Calu3 (cell line): Measurements from ENCODE around the gene COL24A1. TPM values are rescaled to one million over a fixed set of nuclear protein-coding genes. Genes with fewer than 3 reads are reported as not detected.

Experiments
- BruUV-seq: library from RNA; stranded (reverse); fragments of 400-500 nt; replicated peaks from 2 replicates; lab custom pipeline; 2021; lab: Mats Ljungman, UMichigan
- CTCF ChIA-PET: fragments of 300-600 bp; sonication (Branson Sonifier 250); formaldehyde crosslinking; loops from one replicate; lab custom pipeline; 2022; ENCODE audit warnings: antibody characterized with exemption; lab: Charles Lee
- DNase-seq: peaks from one replicate; pipeline ENCODE4 v3.0.0; 2022
- H3K27ac Mint-ChIP-seq: one replicate; pipeline ENCODE4 v1.8.0; 2022; ENCODE audit warnings: mixed read lengths; ENCODE audit not compliant: unreplicated experiment
- H3K27me3 Mint-ChIP-seq: one replicate; pipeline ENCODE4 v1.8.0; 2022; ENCODE audit warnings: mixed read lengths; ENCODE audit not compliant: unreplicated experiment
- H3K36me3 Mint-ChIP-seq: one replicate; pipeline ENCODE4 v1.8.0; 2022; ENCODE audit warnings: mild to moderate bottlenecking, moderate library complexity, mixed read lengths; ENCODE audit not compliant: insufficient read depth, unreplicated experiment
- H3K4me1 Mint-ChIP-seq: one replicate; pipeline ENCODE4 v1.8.0; 2022; ENCODE audit warnings: mild to moderate bottlenecking, low read depth, mixed read lengths; ENCODE audit not compliant: unreplicated experiment
- H3K4me3 Mint-ChIP-seq: one replicate; pipeline ENCODE4 v1.8.0; 2022; ENCODE audit warnings: mild to moderate bottlenecking, low read depth, moderate library complexity, mixed read lengths; ENCODE audit not compliant: unreplicated experiment
- H3K9me3 Mint-ChIP-seq: one replicate; pipeline ENCODE4 v1.8.0; 2022; ENCODE audit warnings: low read depth, mixed read lengths; ENCODE audit not compliant: unreplicated experiment
- CTCF ChIP-seq: fragments of 200-600 bp; IDR thresholded peaks from one replicate; pipeline ENCODE4 v1.8.0; 2022; ENCODE audit warnings: antibody characterized with exemption; ENCODE audit not compliant: unreplicated experiment
- intact Hi-C: fragments of 100-400 bp; cut with micrococcal nuclease; formaldehyde crosslinking; loops from one replicate; pipeline ENCODE4 v1.10.0; 2022; ENCODE audit not compliant: unreplicated experiment
- total RNA-seq: library from RNA; stranded (reverse); gene quantifications from 2 replicates; pipeline ENCODE4 v1.2.3, GENCODE V29; 2022

Gene COL24A1
- total RNA-seq, 1 experiment from 2014 or later: not detected

- Mint-ChIP-seq H3K27ac (no peak overlapping the region), H3K9me3 (no peaks in the 10 kb centered on the region), H3K27me3 (no peaks in the 10 kb centered on the region), H3K4me1 (no peaks in the 10 kb centered on the region), H3K4me3 (no peak overlapping the region), H3K36me3 (no peaks in the 10 kb centered on the region)
- no peak for TF ChIP-seq CTCF
- CTCF ChIA-PET: no interaction called here
- BruUV-seq: no TSS peak
- intact Hi-C loops: no loop called here
- no peak for DNase-seq
Measured at GRCh38 chr1:86054396-86054795, 102.2 kb downstream of the COL24A1 start.

- DNase-seq: no peak
- Mint-ChIP-seq H3K27ac (no peak overlapping the region), H3K4me3 (no peak overlapping the region), H3K27me3 (no peaks in the 10 kb centered on the region), H3K4me1 (no peaks in the 10 kb centered on the region), H3K9me3 (no peaks in the 10 kb centered on the region), H3K36me3 (no peaks in the 10 kb centered on the region)
- CTCF ChIA-PET: no interaction called here
- TF ChIP-seq CTCF: no peak
- no TSS peak for BruUV-seq
- intact Hi-C loops: no loop called here
Measured at GRCh38 chr1:86052948-86053698, 103.4 kb downstream of the COL24A1 start.

- H3K27me3 Mint-ChIP-seq: no peaks in the 10 kb centered on the region
- CTCF ChIA-PET: no interaction called here
Measured at GRCh38 chr1:86035101-86035500, 121.5 kb downstream of the COL24A1 start.

GRCh38 chr1:86030180-86030579 lies 126.4 kb downstream of the COL24A1 start:
- intact Hi-C loops: no loop called here
- no peak for DNase-seq
- no peak overlapping the region for H3K4me3 Mint-ChIP-seq
- H3K4me1 Mint-ChIP-seq: no peaks in the 10 kb centered on the region
- no peak overlapping the region for H3K27ac Mint-ChIP-seq
- BruUV-seq: no TSS peak
- no peak for TF ChIP-seq CTCF
- no peaks in the 10 kb centered on the region for H3K36me3 Mint-ChIP-seq
- no peaks in the 10 kb centered on the region for H3K9me3 Mint-ChIP-seq
- CTCF ChIA-PET: no interaction called here
- peaks cover 13% of the 10 kb centered on the region for H3K27me3 Mint-ChIP-seq

More at GRCh38 chr1:86035101-86035500, 121.5 kb downstream of the COL24A1 start:
- H3K36me3 Mint-ChIP-seq: no peaks in the 10 kb centered on the region
- H3K9me3 Mint-ChIP-seq: no peaks in the 10 kb centered on the region
- H3K27ac Mint-ChIP-seq: no peak overlapping the region
- BruUV-seq: no TSS peak
- no peak for DNase-seq
- TF ChIP-seq CTCF: no peak
- intact Hi-C loops: no loop called here
- H3K4me3 Mint-ChIP-seq: no peak overlapping the region
- H3K4me1 Mint-ChIP-seq: no peaks in the 10 kb centered on the region
